ENCODE measurements around the gene ARHGEF17.

DNA sequence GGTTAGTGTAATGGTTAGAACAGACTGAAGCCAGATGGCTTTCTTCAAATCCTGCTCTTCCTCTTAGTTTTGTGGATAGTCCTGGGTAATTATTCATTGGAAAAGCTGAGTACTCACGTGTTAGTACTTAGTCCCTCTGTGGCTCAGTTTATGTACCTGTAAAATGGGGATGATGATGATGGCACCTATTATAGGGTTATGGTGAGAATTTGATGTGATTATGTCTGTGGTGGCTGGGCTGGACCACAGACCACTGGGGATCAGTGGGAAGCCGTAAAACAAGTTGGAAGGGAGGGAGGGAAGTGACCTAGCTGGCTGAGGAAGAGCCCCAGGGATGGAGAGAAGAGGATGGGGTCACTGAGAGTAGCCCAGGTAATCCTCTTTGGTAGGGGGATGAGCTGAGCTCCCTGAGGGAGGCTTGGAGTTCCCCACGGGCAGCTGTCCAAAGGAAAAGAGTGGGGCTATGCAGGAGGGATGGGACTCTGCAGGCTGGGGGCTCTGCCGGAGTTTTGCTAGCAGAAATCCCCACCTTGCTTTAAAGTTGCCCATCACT is 19.8 kb downstream of the ARHGEF17 start:
- TF ChIP-seq, protein P1, sequence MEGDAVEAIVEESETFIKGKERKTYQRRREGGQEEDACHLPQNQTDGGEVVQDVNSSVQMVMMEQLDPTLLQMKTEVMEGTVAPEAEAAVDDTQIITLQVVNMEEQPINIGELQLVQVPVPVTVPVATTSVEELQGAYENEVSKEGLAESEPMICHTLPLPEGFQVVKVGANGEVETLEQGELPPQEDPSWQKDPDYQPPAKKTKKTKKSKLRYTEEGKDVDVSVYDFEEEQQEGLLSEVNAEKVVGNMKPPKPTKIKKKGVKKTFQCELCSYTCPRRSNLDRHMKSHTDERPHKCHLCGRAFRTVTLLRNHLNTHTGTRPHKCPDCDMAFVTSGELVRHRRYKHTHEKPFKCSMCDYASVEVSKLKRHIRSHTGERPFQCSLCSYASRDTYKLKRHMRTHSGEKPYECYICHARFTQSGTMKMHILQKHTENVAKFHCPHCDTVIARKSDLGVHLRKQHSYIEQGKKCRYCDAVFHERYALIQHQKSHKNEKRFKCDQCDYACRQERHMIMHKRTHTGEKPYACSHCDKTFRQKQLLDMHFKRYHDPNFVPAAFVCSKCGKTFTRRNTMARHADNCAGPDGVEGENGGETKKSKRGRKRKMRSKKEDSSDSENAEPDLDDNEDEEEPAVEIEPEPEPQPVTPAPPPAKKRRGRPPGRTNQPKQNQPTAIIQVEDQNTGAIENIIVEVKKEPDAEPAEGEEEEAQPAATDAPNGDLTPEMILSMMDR (IDR thresholded peaks at IDR 0.05): no peak
- TF ChIP-seq EP300 (IDR thresholded peaks at IDR 0.05): no peak

All from esophagus muscularis mucosa (tissue), 3 donors.